HG02884 (cell line): Measurements from ENCODE around the gene KDM1B.
"Not testable (repeated sequence)": the region's sequence is repeated elsewhere in the genome, so short reads cannot be mapped to it uniquely, and the experiment has no call there.

Experiments used
- ATAC-seq: cut with Tn5 transposase; IDR thresholded peaks from one replicate; pipeline ENCODE4 v1.9.1; 2021; ENCODE audit warnings: mild to moderate bottlenecking, moderate library complexity; ENCODE audit not compliant: unreplicated experiment

The KDM1B gene

DNA sequence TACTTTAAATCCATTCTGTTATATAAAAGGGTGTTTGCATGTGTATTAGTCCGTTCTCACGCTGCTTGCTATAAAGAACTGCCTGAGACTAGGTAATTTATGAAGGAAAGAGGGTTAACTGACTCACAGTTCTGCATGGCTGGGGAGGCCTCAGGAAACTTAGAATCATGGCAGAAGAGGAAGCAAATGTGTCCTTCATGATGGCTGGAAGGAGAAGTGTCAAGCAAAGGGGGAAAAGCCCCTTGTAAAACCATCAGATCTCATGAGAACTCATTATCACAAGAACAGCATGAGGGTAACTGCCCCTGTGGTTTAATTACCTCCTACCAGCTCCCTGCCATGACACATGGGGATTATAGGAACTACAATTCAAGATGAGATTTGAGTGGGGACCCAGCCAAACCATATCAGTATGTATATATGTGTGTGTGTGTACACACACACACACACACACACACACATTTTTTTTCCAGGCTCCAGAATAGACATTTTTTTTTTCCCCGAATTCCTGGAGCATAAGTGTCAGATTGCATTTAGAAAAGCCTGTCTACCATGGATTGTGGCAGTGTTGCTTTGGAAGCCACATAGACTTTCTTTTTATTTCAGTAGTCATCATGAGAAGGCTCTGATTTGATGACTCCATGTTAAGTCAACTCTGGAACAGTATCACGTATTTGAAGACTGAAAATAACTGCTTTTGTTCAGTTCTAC, 31.5 kb downstream of the KDM1B start:
- ATAC-seq: no peak

DNA sequence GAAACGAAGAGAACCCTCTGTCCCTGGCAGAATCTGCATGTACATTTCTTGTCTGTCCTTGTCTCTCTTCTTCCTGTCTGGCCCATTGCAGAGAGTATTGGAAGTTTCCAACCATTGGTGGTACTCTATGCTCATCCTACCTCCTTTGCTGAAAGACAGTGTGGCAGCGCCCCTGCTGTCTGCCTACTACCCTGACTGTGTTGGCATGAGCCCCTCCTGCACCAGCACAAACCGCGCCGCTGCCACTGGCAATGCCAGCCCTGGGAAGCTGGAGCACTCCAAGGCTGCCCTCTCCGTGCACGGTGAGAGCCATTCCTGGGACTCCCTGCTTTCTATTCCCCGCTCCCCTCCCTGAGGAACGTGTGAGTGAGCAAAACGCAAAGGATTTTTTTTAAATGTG, 32.5 kb downstream of the KDM1B start:
- no peak for ATAC-seq

DNA sequence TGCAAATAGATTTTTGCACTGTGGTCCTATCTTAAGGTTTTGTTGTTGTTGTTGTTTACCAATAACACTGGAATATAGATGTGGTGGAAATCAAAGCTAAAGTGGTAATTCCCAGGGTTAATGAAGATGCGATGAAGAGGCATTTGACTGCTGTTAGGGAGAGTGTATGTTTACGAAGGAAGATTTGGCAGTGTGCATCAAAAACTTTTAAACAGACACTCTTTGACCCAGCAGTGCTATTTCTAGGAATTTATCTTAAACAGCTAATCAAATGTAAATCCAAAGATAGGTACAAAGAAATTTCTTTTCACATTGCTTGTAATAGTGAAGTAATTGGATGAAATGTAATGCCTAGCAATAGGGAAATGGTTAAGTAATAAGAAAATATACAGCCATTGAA, 34.0 kb downstream of the KDM1B start:
- no peak for ATAC-seq

DNA sequence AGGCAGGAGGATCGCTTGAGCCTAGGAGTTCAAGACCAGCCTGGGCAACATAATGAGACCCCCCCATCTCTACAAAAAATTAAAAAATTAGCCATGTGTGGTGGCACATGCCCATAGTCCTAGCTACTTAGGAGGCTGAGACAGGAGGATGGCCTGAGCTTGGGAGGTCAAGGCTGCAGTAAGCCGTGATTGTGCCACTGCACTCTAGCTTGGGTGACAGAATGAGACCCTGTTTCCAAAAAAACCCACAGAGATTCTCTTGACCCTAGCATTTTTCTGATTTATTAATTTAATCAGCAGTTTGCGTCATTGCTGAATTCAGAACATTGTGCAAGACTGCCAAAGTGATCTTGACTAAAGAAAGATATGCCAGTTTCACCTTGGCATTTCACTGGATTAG, 36.8 kb downstream of the KDM1B start:
- ATAC-seq: no peak

DNA sequence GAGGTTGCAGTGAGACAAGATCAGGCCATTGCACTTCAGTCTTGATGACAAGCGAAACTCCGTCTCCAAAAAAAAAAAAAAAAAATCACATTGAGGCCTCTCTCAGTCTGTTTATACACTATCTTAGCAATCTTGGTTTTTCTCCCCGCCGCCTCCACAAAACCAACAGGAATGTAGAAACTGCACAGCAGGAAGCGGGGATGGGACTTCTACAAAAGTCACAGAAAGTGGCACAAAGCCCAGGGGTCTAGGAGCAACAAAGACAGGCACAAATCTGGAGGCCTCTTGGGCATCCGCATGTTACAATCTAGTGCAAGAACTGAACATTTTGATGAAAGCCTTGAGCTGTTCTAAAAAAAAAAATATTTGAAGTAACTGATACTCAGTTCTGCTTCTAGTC, 48.6 kb downstream of the KDM1B start:
- ATAC-seq: no peak

DNA sequence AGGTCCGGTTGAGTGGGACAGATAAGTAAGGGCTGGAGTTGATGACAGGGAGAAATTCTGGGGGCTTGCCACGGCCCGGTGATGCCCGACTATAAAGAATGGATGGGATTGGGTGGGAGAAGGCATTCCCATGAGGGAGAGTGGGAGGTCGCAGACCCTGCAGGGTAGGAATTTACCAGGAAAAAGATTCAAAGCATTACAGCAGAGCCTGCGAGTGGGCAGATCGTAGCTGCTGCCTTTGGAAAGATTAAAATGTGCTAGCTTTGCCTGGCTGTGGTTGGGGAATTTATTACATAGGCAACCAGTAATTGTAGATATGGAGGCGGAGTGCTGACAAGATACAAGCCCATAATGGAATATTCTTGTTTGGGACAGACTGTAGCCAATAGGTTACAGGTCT, 49.5 kb downstream of the KDM1B start:
- ATAC-seq: no peak

DNA sequence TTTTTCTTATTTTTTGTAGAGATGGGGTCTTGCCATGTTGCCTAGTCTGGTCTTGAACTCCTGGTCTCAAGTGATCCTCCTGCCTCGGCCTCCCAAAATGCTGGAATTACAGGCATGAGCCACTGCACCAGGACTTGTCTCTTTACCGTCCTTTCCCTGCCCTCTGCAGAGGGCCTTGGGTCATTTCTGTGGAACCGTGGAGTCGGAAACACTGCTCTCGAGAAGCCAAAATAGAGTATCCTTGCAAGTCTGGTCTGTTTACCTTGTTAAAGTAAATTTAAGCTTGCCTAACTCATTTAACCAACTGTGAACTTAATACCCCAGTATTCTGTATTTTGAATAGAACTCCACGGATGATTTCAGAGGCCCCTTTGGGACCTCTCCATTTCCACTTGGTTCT, 51.4 kb downstream of the KDM1B start:
- ATAC-seq: no peak

DNA sequence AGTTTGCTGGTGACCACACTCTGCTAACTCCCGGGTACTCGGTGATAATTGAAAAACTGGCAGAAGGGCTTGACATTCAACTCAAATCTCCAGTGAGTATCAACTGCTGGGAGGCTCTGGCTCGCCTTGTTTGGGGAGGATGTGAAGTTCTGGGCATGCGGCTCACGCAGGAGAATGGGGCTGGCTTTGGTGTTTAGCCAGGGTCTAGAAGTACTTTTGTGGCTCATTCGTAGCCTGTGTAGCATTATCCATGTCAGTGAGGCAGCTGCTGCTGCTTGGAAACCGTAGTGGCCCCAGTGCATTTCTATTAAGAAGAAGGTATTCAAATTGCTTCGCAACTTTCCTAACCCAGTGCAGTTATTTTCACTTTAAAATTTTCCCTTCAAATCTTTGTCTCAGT, 52.2 kb downstream of the KDM1B start:
- no peak for ATAC-seq

DNA sequence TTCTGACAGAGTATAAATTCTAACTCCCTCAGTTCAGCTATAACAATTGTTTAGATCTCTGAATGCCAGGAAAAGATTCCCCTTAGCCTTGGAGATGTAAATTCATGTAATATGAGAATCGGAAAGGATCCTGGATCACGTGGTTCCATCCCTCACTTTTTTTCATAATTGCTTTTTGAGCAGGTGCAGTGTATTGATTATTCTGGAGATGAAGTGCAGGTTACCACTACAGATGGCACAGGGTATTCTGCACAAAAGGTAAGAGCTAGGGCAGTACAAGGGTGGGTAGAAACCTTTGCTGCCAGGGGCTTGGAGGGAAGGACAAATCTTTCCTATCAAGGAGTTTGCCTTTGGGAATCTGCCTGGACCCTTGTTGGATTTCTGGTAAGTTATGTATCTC, 52.7 kb downstream of the KDM1B start:
- ATAC-seq: no peak

DNA sequence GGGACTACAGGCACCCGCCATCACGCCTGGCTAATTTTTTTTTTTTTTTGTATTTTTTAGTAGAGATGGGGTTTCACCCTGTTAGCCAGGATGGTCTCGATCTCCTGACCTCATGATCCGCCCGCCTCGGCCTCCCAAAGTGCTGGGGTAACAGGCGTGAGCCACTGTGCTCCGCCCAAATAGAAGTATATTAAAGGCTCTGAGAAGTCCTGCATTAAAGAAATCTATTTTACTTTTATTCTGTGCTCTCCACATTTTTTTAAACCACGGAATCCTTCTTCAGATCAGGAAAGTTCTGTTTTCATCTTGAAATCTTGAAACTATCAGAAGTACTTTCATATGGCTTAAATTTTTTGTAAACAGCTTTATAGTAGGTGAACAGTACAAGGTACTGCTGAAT, 53.6 kb downstream of the KDM1B start:
- ATAC-seq: not testable (repeated sequence)

DNA sequence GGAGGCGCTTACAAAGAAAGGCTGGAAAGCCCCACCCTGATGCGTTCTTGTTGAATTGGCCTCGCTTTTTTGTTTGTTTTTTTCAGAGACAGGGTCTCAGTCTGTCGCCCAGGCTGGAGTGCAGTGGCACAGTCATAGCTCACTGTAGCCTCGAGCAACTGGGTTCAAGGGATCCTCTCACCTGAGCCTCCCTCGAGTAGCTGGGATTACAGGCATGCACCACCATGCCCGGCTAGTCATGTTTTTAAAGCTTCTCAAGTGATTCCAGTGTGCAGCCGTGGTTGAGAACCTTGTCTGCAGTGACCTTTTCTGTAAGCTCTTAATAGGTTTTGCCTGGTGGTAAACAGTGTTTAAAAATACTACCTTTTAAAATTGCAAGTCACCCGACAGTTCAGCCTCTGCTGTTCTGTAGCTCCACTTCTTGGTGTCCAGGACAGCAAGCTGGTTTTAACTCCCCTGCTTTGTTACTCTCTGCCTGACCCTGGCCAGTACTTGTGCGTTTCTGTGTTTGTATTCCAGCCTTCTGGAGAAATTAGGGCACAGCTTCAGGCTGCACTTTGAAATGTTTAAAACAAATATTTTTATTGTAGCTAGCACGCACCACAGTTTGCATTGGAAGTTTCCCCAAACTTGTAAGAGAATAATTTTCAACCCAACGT, 54.4 kb downstream of the KDM1B start:
- no peak for ATAC-seq

DNA sequence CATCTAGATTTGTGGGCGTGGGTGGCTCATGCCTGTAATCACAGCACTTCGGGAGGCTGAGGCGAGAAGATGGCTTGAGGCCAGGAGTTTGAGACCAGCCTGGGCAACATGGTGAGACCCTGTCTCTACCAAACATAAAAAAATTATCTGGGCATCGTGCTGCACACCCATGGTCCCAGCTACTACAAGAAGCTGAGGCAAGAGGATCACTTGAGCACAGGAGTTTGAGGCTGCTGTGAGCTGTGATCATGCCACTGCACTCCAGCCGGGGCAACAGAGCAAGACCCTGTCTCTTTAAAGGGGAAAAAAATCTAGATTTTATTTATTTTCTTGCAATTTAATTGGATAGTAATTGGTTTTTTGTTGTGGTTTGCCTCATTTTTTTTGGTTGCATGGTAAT, 55.5 kb downstream of the KDM1B start:
- no peak for ATAC-seq

DNA sequence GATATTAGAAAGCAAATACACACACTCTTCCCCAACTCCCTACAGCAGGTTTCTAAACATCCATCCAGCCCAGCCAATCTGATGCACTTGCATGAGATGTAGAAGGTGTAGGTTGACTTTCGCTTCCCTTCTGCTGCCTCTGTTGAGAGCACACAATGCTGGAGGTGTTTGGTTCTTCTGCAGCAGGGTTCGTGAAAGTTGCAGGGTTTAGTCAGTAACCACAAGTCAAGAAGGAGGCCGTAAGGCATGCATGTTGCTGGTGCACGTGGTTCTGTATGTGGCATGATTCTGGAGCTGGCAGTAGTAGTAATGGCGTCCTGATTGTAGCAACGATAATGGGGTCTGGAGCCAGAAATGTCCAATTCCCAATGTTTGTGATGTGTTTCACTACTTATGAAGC, 56.1 kb downstream of the KDM1B start:
- ATAC-seq: peak; percentile 96

DNA sequence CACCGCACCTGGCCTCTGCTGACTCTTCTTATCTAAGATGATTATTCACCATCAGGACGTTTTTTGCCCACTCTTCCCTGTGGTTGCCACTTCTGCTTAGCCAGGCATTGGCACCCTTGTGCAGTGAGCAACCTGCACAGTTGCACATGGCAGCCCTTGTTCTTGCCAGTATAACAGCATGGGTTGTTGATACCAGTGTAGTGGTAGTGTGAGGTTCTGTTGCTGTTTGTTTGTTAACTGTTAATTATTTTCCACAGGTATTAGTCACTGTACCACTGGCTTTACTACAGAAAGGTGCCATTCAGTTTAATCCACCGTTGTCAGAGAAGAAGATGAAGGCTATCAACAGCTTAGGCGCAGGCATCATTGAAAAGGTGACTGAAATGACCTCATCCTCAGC, 57.0 kb downstream of the KDM1B start:
- no peak for ATAC-seq

DNA sequence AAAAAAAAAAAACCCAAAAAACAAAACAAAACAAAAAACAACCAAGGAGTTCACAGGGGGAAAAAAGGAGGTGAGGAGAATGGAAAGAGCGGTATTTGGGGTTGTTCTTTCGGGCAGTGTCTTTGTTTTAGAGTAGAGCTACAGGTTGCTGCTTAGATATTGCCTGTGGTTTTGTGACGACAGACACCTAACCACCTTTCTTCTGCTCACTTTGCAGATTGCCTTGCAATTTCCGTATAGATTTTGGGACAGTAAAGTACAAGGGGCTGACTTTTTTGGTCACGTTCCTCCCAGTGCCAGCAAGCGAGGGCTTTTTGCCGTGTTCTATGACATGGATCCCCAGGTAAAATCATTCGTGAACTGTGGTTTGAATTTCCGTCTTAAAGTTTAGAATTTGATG, 58.2 kb downstream of the KDM1B start:
- ATAC-seq: no peak

DNA sequence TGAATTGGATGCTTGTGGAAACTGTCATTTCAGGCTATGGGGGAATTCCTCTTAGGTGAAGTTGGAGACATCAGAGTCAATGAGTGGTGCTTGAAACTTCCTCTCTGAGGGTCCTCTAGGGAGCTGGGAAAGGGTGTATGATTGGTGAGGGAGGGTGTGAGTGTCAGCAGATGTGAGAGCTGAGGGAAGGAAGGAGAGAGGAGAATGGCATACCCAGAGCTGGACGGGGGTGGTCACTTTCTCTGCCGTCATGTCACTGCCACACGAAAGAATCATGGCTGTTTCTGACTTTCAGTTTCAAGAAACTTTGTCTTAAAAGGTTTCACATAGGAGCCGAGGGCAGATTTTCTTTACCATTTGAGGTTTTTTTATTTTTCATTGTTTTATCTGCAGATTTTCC, 58.8 kb downstream of the KDM1B start:
- ATAC-seq: no peak

DNA sequence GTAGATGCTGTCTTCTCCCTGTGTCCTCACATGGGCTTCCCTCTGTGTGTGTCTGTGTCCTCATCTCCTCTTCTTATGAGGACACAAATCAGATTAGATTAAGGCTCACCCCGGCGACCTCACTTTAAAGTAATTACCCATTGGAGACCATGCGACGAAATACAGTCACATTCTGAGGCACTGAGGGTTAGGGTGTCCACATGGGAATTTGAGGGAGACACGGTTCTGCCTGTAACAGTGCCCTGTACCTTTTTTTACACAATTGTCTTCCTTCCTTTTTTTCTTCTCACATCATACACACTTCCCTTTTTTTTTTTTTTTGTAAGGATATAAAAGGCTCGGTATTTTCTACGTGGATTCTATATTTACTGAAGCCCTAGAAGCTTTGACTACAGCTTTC, 60.2 kb downstream of the KDM1B start:
- ATAC-seq: no peak

DNA sequence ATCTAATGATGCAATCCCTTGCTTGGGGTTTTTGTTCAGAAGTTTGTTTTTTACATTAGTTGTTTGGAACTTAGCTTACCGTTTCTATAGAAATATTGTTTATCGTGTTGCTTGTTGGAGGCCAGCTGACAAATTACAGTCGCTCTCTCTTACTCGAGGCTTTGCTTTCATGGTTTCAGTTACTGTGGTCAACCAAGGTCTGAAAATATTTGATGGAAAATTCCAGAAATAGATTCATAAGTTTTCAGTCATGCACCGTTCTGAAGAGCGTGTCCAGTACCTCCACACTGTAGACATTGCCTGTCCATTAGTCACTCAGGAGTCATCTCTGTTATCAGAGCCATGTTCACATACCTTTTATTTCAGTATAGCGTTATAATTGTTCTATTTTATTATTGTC, 61.2 kb downstream of the KDM1B start:
- ATAC-seq: no peak

DNA sequence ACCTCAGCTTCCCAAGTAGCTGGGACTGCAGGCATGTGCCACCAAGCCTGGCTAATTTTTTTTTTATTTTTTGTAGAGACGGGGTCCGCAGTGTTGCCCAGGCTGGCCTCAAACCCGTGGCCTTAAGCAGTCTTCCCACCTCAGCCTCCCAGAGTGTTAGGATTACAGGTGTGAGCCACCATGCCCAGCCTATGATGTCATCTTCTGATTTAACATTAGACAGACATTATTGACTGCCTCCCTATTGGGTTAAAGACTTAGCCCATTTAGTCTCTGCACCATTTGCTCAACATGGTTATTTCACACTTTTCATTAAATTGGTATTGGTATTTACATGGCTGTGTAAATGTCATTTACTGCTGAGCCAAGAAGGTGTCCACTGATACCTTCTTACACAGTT, 63.0 kb downstream of the KDM1B start:
- ATAC-seq: no peak

DNA sequence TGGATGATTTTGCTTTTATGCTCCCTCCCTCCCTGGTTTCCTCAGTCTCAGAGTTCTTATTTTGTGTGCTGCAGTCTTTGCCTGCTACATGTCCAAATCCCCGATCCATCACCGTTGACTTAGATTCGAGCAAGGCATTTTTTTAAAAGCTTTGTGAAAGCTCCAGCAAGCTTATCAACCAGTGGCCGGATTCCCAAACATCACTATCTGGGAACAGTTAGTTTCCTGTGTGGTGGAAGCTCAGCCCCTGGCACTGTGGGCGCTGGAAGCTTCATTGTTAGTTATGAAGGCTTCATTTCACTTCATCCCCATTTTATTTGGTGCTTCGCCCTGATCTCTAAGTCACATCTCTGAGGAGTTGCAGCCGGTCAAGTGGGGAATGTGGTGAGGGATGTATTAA, 64.4 kb downstream of the KDM1B start:
- ATAC-seq: no peak

DNA sequence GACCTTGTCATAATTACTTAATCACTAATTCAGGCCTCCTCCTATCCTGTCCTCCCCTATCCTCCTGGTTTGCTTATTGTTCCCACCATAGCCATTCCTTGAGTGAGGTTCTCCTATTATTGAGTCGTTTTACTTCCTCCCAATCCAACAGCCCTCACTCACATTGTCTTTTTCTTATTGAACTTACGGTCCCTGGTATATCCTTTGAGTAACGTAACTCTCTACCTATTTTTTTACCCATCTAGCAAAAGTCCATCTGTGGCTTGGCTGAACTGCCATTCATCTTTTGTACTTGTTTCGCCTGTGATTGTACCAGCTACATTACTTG, 66.0 kb downstream of the KDM1B start:
- ATAC-seq: no peak

DNA sequence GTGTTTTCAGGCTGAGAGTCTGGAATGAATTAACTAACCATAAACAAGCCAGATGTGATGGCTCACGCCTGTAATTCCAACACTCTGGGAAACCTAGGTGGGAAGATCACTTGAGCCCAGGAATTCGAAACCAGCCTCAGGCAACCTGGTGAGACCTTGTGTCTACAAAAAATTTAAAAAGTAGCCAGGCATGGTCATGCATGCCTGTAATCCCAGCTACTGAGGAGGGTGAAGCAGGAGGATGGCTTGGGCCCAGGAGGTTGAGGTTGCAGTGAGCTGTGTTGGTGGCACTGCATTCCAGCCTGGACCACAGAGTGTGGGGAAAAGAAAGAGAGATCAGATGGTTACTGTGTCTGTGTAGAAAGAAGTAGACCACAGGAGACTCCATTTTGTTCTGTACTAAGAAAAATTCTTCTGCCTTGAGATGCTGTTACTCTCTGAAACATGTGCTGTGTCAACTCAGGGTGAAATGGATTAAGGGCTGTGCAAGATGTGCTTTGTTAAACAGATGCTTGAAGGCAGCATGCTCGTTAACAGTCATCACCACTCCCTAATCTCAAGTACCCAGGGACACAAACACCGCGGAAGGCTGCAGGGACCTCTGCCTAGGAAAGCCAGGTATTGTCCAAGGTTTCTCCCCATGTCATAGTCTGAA, 71.4 kb downstream of the KDM1B start:
- ATAC-seq: not testable (repeated sequence)

DNA sequence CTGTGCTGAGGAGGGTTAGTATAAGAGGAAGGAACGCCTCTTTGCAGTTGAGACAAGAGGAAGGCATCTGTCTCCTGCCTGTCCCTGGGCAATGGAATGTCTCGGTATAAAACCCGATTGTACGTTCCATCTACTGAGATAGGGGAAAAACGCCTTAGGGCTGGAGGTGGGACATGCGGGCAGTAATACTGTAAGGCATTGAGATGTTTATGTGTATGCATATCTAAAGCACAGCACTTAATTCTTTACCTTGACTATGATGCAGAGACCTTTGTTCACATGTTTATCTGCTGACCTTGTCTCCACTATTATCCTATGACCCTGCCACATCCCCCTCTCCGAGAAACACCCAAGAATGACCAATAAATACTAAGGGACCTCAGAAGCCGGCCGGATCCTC, 71.9 kb downstream of the KDM1B start:
- ATAC-seq: not testable (repeated sequence)
